HL-60 (cell line): Measurements from ENCODE around the gene GSTO1.

Experiments
- DNase-seq, 2 experiments: peaks; one replicate each; pipeline ENCODE4 v3.0.0-alpha.2; 2010 to 2020; ENCODE audit warnings: low read depth in 1 of 2, low spot score in 1 of 2
- H3K27ac ChIP-seq: fragments of 250-450 bp; sonication (Bioruptor Pico); replicated peaks from 2 replicates; pipeline ENCODE4 v1.5.1; 2020; ENCODE audit warnings: mild to moderate bottlenecking, moderate library complexity
- H3K27me3 ChIP-seq: fragments of 250-450 bp; sonication (Bioruptor Pico); 2 replicates; pipeline ENCODE4 v1.5.1; 2021; ENCODE audit warnings: mild to moderate bottlenecking, moderate library complexity; ENCODE audit not compliant: insufficient read depth, poor library complexity, severe bottlenecking
- H3K4me3 ChIP-seq: replicated peaks from 2 replicates; pipeline ENCODE4 v1.5.1; 2011; ENCODE audit warnings: mild to moderate bottlenecking, control low read depth, low read length; ENCODE audit not compliant: insufficient read depth
- CTCF ChIP-seq: IDR thresholded peaks from one replicate; pipeline ENCODE4 v1.5.1; 2011; ENCODE audit warnings: low read length, control low read depth, inconsistent platforms; ENCODE audit not compliant: insufficient read depth
- GABPA ChIP-seq: IDR thresholded peaks from 2 replicates; pipeline ENCODE4 v1.6.1; 2012; ENCODE audit warnings: low read depth
- POLR2AphosphoS5 ChIP-seq: IDR thresholded peaks from 2 replicates; pipeline ENCODE4 v1.6.1; 2012; ENCODE audit warnings: low read depth
- REST ChIP-seq: IDR thresholded peaks from 2 replicates; pipeline ENCODE4 v1.6.1; 2012; ENCODE audit warnings: low read depth; ENCODE audit not compliant: insufficient replicate concordance
- SPI1 ChIP-seq: IDR thresholded peaks from 2 replicates; pipeline ENCODE4 v1.6.1; 2012; ENCODE audit warnings: low read depth, mild to moderate bottlenecking, borderline replicate concordance

The GSTO1 gene

GRCh38 chr10:104304927-104305326, 50.2 kb downstream of the GSTO1 start:
- Histone ChIP-seq H3K27me3 (no peaks in the 10 kb centered on the region), H3K27ac (no peak overlapping the region), H3K4me3 (no peak overlapping the region)
- no peak for DNase-seq
- 0 out of 2 replicates have a peak, but pooled peaks have one; percentile 9 for TF ChIP-seq SPI1
- no peak for TF ChIP-seq REST

- Histone ChIP-seq H3K4me3 (no peak overlapping the region), H3K27ac (no peak overlapping the region), H3K27me3 (no peaks in the 10 kb centered on the region)
- TF ChIP-seq CTCF (no peak), REST (no peak), SPI1 (no peak), GABPA (no peak), POLR2AphosphoS5 (no peak)
- no peak for DNase-seq
Observed at GRCh38 chr10:104306897-104307296, 52.2 kb downstream of the GSTO1 start.

GRCh38 chr10:104307576-104308438, 53.1 kb downstream of the GSTO1 start:
- no peak for TF ChIP-seq SPI1
- TF ChIP-seq POLR2AphosphoS5 = 0 out of 2 replicates have a peak, but pooled peaks have one; percentile 27
- no peak for DNase-seq
- H3K4me3 ChIP-seq = no peak overlapping the region
- no peaks in the 10 kb centered on the region for H3K27me3 ChIP-seq
- H3K27ac ChIP-seq = no peak overlapping the region

- TF ChIP-seq GABPA = no peak
- TF ChIP-seq CTCF = no peak
- no peak for TF ChIP-seq REST
- TF ChIP-seq SPI1 = no peak
- no peak for TF ChIP-seq POLR2AphosphoS5
- no peak overlapping the region for H3K27ac ChIP-seq
- no peaks in the 10 kb centered on the region for H3K27me3 ChIP-seq
- H3K4me3 ChIP-seq = no peak overlapping the region
- DNase-seq = no peak
Observed at GRCh38 chr10:104308439-104308903, 53.8 kb downstream of the GSTO1 start.
